ENCODE results near the gene TTC13. TPM values are rescaled to one million over a fixed set of nuclear protein-coding genes. Genes with fewer than 3 reads are reported as not detected.

TTC13 gene
- total RNA-seq, 6 donors from 2014 or later = 18.6 to 41.9 (median 33.3) TPM

- peaks cover 13 to 36% (median 18%) of the 10 kb centered on the region in 4 donors for H3K4me1 ChIP-seq
- H3K36me3 ChIP-seq = peaks cover 0 to 25% (median 4%) of the 10 kb centered on the region in 4 donors
- ATAC-seq (ENCODE audit: low FRiP score in 2 of 2) = no peak
- H3K27ac ChIP-seq = peak overlapping the region in 3 of 4 donors; percentile 26 to 50 (median 34)
- 55 to 56% methylated on average over 1 of the region's 1 CpG for WGBS, 2 donors
- TF ChIP-seq POLR2A (IDR thresholded peaks at IDR 0.05) = no peak
- no peak for DNase-seq
- H3K27me3 ChIP-seq = no peaks in the 10 kb centered on the region
- peaks cover 0 to 5% (median 2%) of the 10 kb centered on the region in 4 donors for H3K9me3 ChIP-seq
- no peak overlapping the region for H3K4me3 ChIP-seq
Measured at GRCh38 chr1:230857822-230858221, 120.8 kb downstream of the TTC13 start.

- Histone ChIP-seq H3K36me3 (peaks cover 0 to 30% (median 6%) of the 10 kb centered on the region in 4 donors), H3K27me3 (no peaks in the 10 kb centered on the region), H3K4me1 (peaks cover 9 to 31% (median 18%) of the 10 kb centered on the region in 4 donors), H3K4me3 (no peak overlapping the region), H3K27ac (peak overlapping the region; percentile 16 to 48 (median 28)), H3K9me3 (peaks cover 0 to 7% (median 2%) of the 10 kb centered on the region in 4 donors)
- DNase-seq = no peak
- no peak for ATAC-seq (ENCODE audit: low FRiP score in 2 of 2)
- TF ChIP-seq EP300 (IDR thresholded peaks at IDR 0.05) = no peak
- TF ChIP-seq POLR2AphosphoS5 (IDR thresholded peaks at IDR 0.05) = no peak
- WGBS, 2 donors = 78 to 92% methylated on average over 13 of the region's 13 CpGs
Measured at GRCh38 chr1:230857077-230857476, 121.6 kb downstream of the TTC13 start.

Small RNAs within 50 kb of the gene (small RNA-seq; reads per million reads assigned to genes)
- gene RN7SL837P = 0 reads per million in 4 donors

Other genes starting within 250 kb of the TTC13 start
- gene CAPN9, start 231.5 kb downstream of the TTC13 start, total RNA-seq = 10 to 100 TPM in 5 of 6 donors, 1 to 10 TPM in 1; 8.0 to 29.0 (median 19.6) TPM
- gene C1orf198, start 110.3 kb downstream of the TTC13 start, total RNA-seq = 100 to 1,000 TPM in 5 of 6 donors, 10 to 100 TPM in 1; 51.3 to 241 (median 125) TPM
- 10 to 100 TPM in 5 of 6 donors, 1 to 10 TPM in 1; 2.3 to 25.2 (median 19.6) TPM for gene ARV1, start 233 bp upstream of the TTC13 start, total RNA-seq
- 10 to 100 TPM; 17.8 to 64.5 (median 39.3) TPM for gene FAM89A, start 61.4 kb upstream of the TTC13 start, total RNA-seq
- gene TRIM67, start 183.2 kb upstream of the TTC13 start, total RNA-seq = under 1 TPM in 1 of 6 donors, not detected in 5; 0.03 TPM